Kidney epithelial cell (primary cell): ENCODE data around the gene HIPK1. TPM values are rescaled to one million over a fixed set of nuclear protein-coding genes. Genes with fewer than 3 reads are reported as not detected.

ENCODE experiments used
- DNase-seq: peaks from one replicate; pipeline ENCODE4 v3.0.0-alpha.2; 2010; ENCODE audit warnings: low read depth
- H3K27me3 ChIP-seq: 2 replicates; pipeline ENCODE4 v1.6.0; 2011; ENCODE audit warnings: low read length; ENCODE audit not compliant: control insufficient read depth, insufficient read depth
- H3K36me3 ChIP-seq: 2 replicates; pipeline ENCODE4 v1.5.1; 2011; ENCODE audit warnings: low read length; ENCODE audit not compliant: control insufficient read depth, insufficient read depth
- H3K4me3 ChIP-seq: 2 replicates; pipeline ENCODE4 v1.5.1; 2011; ENCODE audit warnings: low read depth, mild to moderate bottlenecking, control low read depth, low read length
- CTCF ChIP-seq: IDR thresholded peaks from 2 replicates; pipeline ENCODE4 v1.5.1; 2011; ENCODE audit warnings: mild to moderate bottlenecking, moderate library complexity, low read length, control low read depth, inconsistent platforms; ENCODE audit not compliant: insufficient read depth, poor library complexity, severe bottlenecking
- total RNA-seq: library from RNA; depleted of rRNA; stranded (reverse); fragments of >200 nt; gene quantifications from 2 replicates; pipeline ENCODE4 v1.2.3, GENCODE V29; 2015

HIPK1 gene
- total RNA-seq, 1 donor from 2014 or later = 25.6 TPM

GRCh38 chr1:113899111-113899510 lies 30.0 kb upstream of the HIPK1 start:
- Histone ChIP-seq H3K4me3 (no peak overlapping the region), H3K27me3 (no peaks in the 10 kb centered on the region), H3K36me3 (no peaks in the 10 kb centered on the region)
- TF ChIP-seq CTCF = no peak
- no peak for DNase-seq

- TF ChIP-seq CTCF = no peak
- Histone ChIP-seq H3K4me3 (no peak overlapping the region), H3K36me3 (no peaks in the 10 kb centered on the region), H3K27me3 (no peaks in the 10 kb centered on the region)
- no peak for DNase-seq
These were observed 27.9 kb upstream of the HIPK1 start for GRCh38 chr1:113901191-113901590.

- H3K36me3 ChIP-seq = no peaks in the 10 kb centered on the region
- no peak for DNase-seq
These were observed 25.4 kb upstream of the HIPK1 start for GRCh38 chr1:113903501-113904292.

GRCh38 chr1:113904293-113904673 lies 24.8 kb upstream of the HIPK1 start:
- Histone ChIP-seq H3K27me3 (no peaks in the 10 kb centered on the region), H3K36me3 (no peaks in the 10 kb centered on the region), H3K4me3 (peak overlapping the region; percentile 74)
- DNase-seq = no peak
- no peak for TF ChIP-seq CTCF

More at GRCh38 chr1:113903501-113904292, 25.4 kb upstream of the HIPK1 start:
- no peaks in the 10 kb centered on the region for H3K27me3 ChIP-seq
- peak overlapping the region; percentile 74 for H3K4me3 ChIP-seq
- no peak for TF ChIP-seq CTCF

GRCh38 chr1:113904674-113905434 lies 24.3 kb upstream of the HIPK1 start, which contains the start of the genes AP4B1 and DCLRE1B:
AP4B1 (minus strand) TSS chr1:113904799; CDS start chr1:113904717, 82 bp downstream.
DCLRE1B (plus strand) TSS chr1:113905326; CDS start chr1:113905587, 261 bp downstream.
- peak; percentile 89 for TF ChIP-seq CTCF
- Histone ChIP-seq H3K27me3 (no peaks in the 10 kb centered on the region), H3K4me3 (peak within 1 kb of the TSS; percentile 97), H3K36me3 (no peaks in the 10 kb centered on the region)
- peak; percentile 99 for DNase-seq
